Measurements from ENCODE around the gene ABLIM3. TPM values are rescaled to one million over a fixed set of nuclear protein-coding genes. Genes with fewer than 3 reads are reported as not detected.

ABLIM3 gene
- total and polyA plus RNA-seq, 9 of the 15 experiments (the other 6 are each of a cell fraction or from before 2014, with no cell fraction given) = 0.03 to 0.38 (median 0.11) TPM

- TF ChIP-seq, protein P1, sequence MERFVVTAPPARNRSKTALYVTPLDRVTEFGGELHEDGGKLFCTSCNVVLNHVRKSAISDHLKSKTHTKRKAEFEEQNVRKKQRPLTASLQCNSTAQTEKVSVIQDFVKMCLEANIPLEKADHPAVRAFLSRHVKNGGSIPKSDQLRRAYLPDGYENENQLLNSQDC (CRISPR knock-in tag; IDR thresholded peaks at IDR 0.05) = no peak
- TF ChIP-seq ZFP30 (CRISPR knock-in tag; IDR thresholded peaks at IDR 0.05; ENCODE audit: borderline replicate concordance) (no peak), NCOA2 (IDR thresholded peaks at IDR 0.05; ENCODE audit: partially characterized antibody in 2 of 2) (no peak)
Measured at GRCh38 chr5:149153193-149153750, 12.0 kb downstream of the ABLIM3 start (continued).

DNA sequence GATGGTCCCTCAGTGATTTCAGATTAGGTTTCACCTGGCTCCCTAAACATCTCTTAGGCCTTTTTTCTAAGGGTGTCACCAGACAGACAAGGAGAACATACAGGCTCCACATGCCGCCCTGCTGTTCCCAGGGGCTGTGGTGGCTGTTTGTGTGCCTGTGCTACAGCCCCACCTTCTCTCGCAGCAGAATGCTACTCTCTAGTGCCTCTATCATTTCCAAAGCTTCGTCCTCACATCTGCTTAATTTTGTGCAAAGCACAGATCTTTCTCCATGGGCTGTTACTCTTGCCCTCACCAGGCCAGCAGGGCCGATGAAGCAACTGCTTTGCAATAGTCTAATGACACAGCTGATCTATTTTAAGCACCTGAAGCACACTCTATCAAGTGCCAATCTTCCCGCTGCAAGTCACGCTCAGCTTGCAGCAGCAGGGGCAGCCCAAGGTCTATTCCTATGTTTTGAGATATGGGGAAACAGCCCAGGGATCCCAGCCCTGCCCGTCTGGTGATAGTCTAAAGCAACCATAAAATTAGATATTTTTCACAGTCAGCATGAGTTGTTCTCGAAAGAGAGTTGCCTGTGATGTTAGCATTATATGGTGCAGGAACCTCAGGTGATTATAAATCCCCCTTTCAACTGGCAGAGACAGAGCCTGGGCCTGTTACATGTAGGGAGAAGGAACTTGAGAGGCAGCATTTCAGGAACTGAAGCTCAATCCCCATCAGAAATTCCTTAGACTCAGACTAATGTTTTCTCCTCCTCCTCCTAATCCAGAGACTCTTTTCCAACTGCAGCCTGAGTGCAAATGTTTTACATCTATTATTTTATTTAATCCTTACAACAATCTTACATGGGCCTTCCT is 12.7 kb downstream of the ABLIM3 start:
- peak overlapping the region; percentile 1; the same call in 1 of the 2 replicates for H2AFZ ChIP-seq (ENCODE audit: low read depth, low read length)
- H3K79me2 ChIP-seq (ENCODE audit: control insufficient read depth, insufficient read depth, low read length) = no peaks in the 10 kb centered on the region
- intact Hi-C loops (cut with micrococcal nuclease) (no loop called here), in situ Hi-C loops (cut with MboI) (no loop called here)
- no peaks in the 10 kb centered on the region for H3K36me3 ChIP-seq (ENCODE audit: control insufficient read depth, insufficient read depth, low read length)
- peak overlapping the region; percentile 57; the same call in 1 of the 3 replicates for H3K27ac ChIP-seq (ENCODE audit: extremely low read depth, low read depth, low read length)
- H3K4me2 ChIP-seq (ENCODE audit: insufficient read depth, low read length) = peak overlapping the region; percentile 23; the same call in 1 of the 2 replicates
- DNase-seq (ENCODE audit: extremely low read depth in 1 of 4, low spot score in 3 of 4) (peak in 2 of 4 experiments; percentile 44 to 58), FAIRE-seq (no peak), ATAC-seq (peak; percentile 88)
- H4K20me1 ChIP-seq (replicated peaks; ENCODE audit: control insufficient read depth, insufficient read depth, low read length) = no peaks in the 10 kb centered on the region
- H3K4me1 ChIP-seq (replicated peaks in 1 of 2; ENCODE audit: control insufficient read depth in 2 of 2, insufficient read depth in 2 of 2, low read length in 2 of 2) = peaks cover 2 to 31% of the 10 kb centered on the region in 2 experiments; a peak in 4 of 5 replicates
- BruUV-seq (replicated peaks) = no TSS peak
- WGBS (ENCODE audit: insufficient coverage, low coverage, missing lambda C conversion rate) = 1% methylated on average over 7 of the region's 8 CpGs
- no peaks in the 10 kb centered on the region for H3K9me1 ChIP-seq (ENCODE audit: control insufficient read depth, insufficient read depth, low read length)
- POLR2A ChIA-PET = interaction anchor here (0.6 to 1.0 kb wide), 3 partner anchors 14 to 59 kb away, joined by 3 to 4 read pairs (median 3); no protein-coding TSS in a partner anchor
- H3K9ac ChIP-seq (ENCODE audit: insufficient read depth in 1 of 2, low read depth in 2 of 2, low read length in 2 of 2) = peak overlapping the region in 1 of 2 experiments; percentile 23; a peak in 1 of 4 replicates
- peaks cover 0 to 5% of the 10 kb centered on the region in 2 experiments; a peak in 1 of 5 replicates for H3K27me3 ChIP-seq (ENCODE audit: control insufficient read depth in 2 of 2, insufficient read depth in 2 of 2, low read length in 2 of 2)
- H3K9me3 ChIP-seq (replicated peaks; ENCODE audit: control insufficient read depth, insufficient read depth, low read depth, low read length) = no peaks in the 10 kb centered on the region
- CTCF ChIA-PET (ENCODE audit: low intra/inter-chr PET ratio) = no interaction called here
- no peak overlapping the region for H3K4me3 ChIP-seq
- TF ChIP-seq ATF7 (IDR thresholded peaks at IDR 0.05) (peak; percentile 88), ZNF12 (CRISPR knock-in tag; IDR thresholded peaks at IDR 0.05) (no peak), GMEB1 (CRISPR knock-in tag; IDR thresholded peaks at IDR 0.05) (no peak), RBM39 (optimal IDR thresholded peaks at IDR 0.05; ENCODE audit: low read depth, low read length) (no peak), MBD2 (IDR thresholded peaks at IDR 0.05; ENCODE audit: borderline replicate concordance, low read depth) (no peak), HEY1 (CRISPR knock-in tag; IDR thresholded peaks at IDR 0.05; ENCODE audit: borderline replicate concordance) (no peak), COPS2 (conservative IDR thresholded peaks at IDR 0.05) (no peak), C11orf30 (IDR thresholded peaks at IDR 0.05; ENCODE audit: low read depth) (peak; percentile 84), GTF2A2 (tag; IDR thresholded peaks at IDR 0.05) (peak; percentile 74; the same call in 1 of the 2 replicates), TCF3 (CRISPR knock-in tag; IDR thresholded peaks at IDR 0.05) (peak; percentile 53), MEF2A (IDR thresholded peaks at IDR 0.05; ENCODE audit: control insufficient read depth, low read depth, low read length) (peak; percentile 96), CBFB (CRISPR knock-in tag; IDR thresholded peaks at IDR 0.05) (no peak), MEIS2 (IDR thresholded peaks at IDR 0.05; ENCODE audit: partially characterized antibody) (peak; percentile 76), FOSL1 (tag; conservative IDR thresholded peaks at IDR 0.05) (peak; percentile 80), THRAP3 (IDR thresholded peaks at IDR 0.05; ENCODE audit: borderline replicate concordance) (no peak)

All from K562 (cell line).